GM18873 (cell line): ENCODE measurements around the gene CCL17.

Source experiments
- ATAC-seq: cut with Tn5 transposase; IDR thresholded peaks from one replicate; pipeline ENCODE4 v1.9.1; 2021; ENCODE audit warnings: mild to moderate bottlenecking, moderate library complexity, moderate number of reproducible peaks; ENCODE audit not compliant: unreplicated experiment, low FRiP score

The CCL17 gene

GRCh38 chr16:57377080-57377841 is 27.3 kb upstream of the CCL17 start:
- peak; percentile 66 for ATAC-seq

GRCh38 chr16:57379579-57379978 is 25.0 kb upstream of the CCL17 start:
- no peak for ATAC-seq

- no peak for ATAC-seq
Observed at GRCh38 chr16:57380671-57381462, 23.7 kb upstream of the CCL17 start.

GRCh38 chr16:57381791-57382534 is 22.6 kb upstream of the CCL17 start:
- no peak for ATAC-seq

- no peak for ATAC-seq
Observed at GRCh38 chr16:57382535-57383275, 21.9 kb upstream of the CCL17 start.

- no peak for ATAC-seq
Observed at GRCh38 chr16:57383276-57384247, 21.0 kb upstream of the CCL17 start.

GRCh38 chr16:57384248-57385070 is 20.1 kb upstream of the CCL17 start:
- no peak for ATAC-seq

GRCh38 chr16:57385083-57385482 is 19.5 kb upstream of the CCL17 start:
- ATAC-seq = no peak

GRCh38 chr16:57386381-57386951 is 18.1 kb upstream of the CCL17 start:
- ATAC-seq = no peak

GRCh38 chr16:57387598-57388354 is 16.8 kb upstream of the CCL17 start:
- no peak for ATAC-seq

- ATAC-seq = no peak
Observed at GRCh38 chr16:57388359-57389086, 16.0 kb upstream of the CCL17 start.

GRCh38 chr16:57389087-57389468 is 15.5 kb upstream of the CCL17 start:
- ATAC-seq = no peak

GRCh38 chr16:57390636-57391295 is 13.8 kb upstream of the CCL17 start:
- no peak for ATAC-seq

- ATAC-seq = no peak
Observed at GRCh38 chr16:57391300-57391699, 13.3 kb upstream of the CCL17 start.

- no peak for ATAC-seq
Observed at GRCh38 chr16:57391708-57392107, 12.9 kb upstream of the CCL17 start.

GRCh38 chr16:57392694-57393093 is 11.9 kb upstream of the CCL17 start:
- ATAC-seq = no peak
